Measurements from ENCODE around the gene PCBP3.
"Not testable (repeated sequence)": the region's sequence is repeated elsewhere in the genome, so short reads cannot be mapped to it uniquely, and the experiment has no call there.

Gene PCBP3

GRCh38 chr21:45892916-45893739 is 249.6 kb downstream of the PCBP3 start:
- DNase-seq (no peak), ATAC-seq (replicated peaks) (no peak)
- no peaks in the 10 kb centered on the region for H3K9me3 Mint-ChIP-seq
- H3K36me3 Mint-ChIP-seq (ENCODE audit: insufficient read depth): peaks cover 4% of the 10 kb centered on the region
- no peak overlapping the region for H3K4me3 Mint-ChIP-seq
- peaks cover 12 to 37% of the 10 kb centered on the region in 2 donors for H3K4me1 Mint-ChIP-seq (ENCODE audit: low read depth in 2 of 2)
- H3K27ac Mint-ChIP-seq: no peak overlapping the region
- peaks cover 0 to 82% of the 10 kb centered on the region in 2 donors for H3K27me3 Mint-ChIP-seq

- ATAC-seq (replicated peaks) (no peak), DNase-seq (no peak)
- Mint-ChIP-seq H3K36me3 (ENCODE audit: insufficient read depth) (peaks cover 4% of the 10 kb centered on the region), H3K27me3 (peaks cover 0 to 85% of the 10 kb centered on the region in 2 donors), H3K27ac (no peak overlapping the region), H3K9me3 (no peaks in the 10 kb centered on the region), H3K4me1 (ENCODE audit: low read depth in 2 of 2) (peaks cover 7 to 30% of the 10 kb centered on the region in 2 donors), H3K4me3 (no peak overlapping the region)
Measured at GRCh38 chr21:45893740-45894449, 250.4 kb downstream of the PCBP3 start.

GRCh38 chr21:45894450-45894825 is 250.9 kb downstream of the PCBP3 start:
- Mint-ChIP-seq H3K4me3 (no peak overlapping the region), H3K36me3 (ENCODE audit: insufficient read depth) (peaks cover 4% of the 10 kb centered on the region), H3K27me3 (peaks cover 0 to 82% of the 10 kb centered on the region in 2 donors), H3K27ac (no peak overlapping the region), H3K9me3 (no peaks in the 10 kb centered on the region), H3K4me1 (ENCODE audit: low read depth in 2 of 2) (peaks cover 6 to 28% of the 10 kb centered on the region in 2 donors)
- ATAC-seq (replicated peaks) (no peak), DNase-seq (no peak)

- ATAC-seq (replicated peaks): no peak
- Mint-ChIP-seq H3K9me3 (no peaks in the 10 kb centered on the region), H3K36me3 (ENCODE audit: insufficient read depth) (peaks cover 4% of the 10 kb centered on the region), H3K27me3 (peaks cover 0 to 75% of the 10 kb centered on the region in 2 donors), H3K4me3 (no peak overlapping the region), H3K27ac (no peak overlapping the region), H3K4me1 (ENCODE audit: low read depth in 2 of 2) (peaks cover 6 to 25% of the 10 kb centered on the region in 2 donors)
- no peak for DNase-seq
Measured at GRCh38 chr21:45894906-45895777, 251.6 kb downstream of the PCBP3 start.

GRCh38 chr21:45895778-45896370 is 252.3 kb downstream of the PCBP3 start:
- no peak overlapping the region for H3K4me3 Mint-ChIP-seq
- peaks cover 6 to 17% of the 10 kb centered on the region in 2 donors for H3K4me1 Mint-ChIP-seq (ENCODE audit: low read depth in 2 of 2)
- ATAC-seq (replicated peaks) (no peak), DNase-seq (no peak)
- H3K9me3 Mint-ChIP-seq: no peaks in the 10 kb centered on the region
- H3K27me3 Mint-ChIP-seq: peaks cover 0 to 68% of the 10 kb centered on the region in 2 donors
- no peak overlapping the region for H3K27ac Mint-ChIP-seq
- H3K36me3 Mint-ChIP-seq (ENCODE audit: insufficient read depth): peaks cover 4% of the 10 kb centered on the region

GRCh38 chr21:45896431-45896830 is 252.9 kb downstream of the PCBP3 start:
- H3K9me3 Mint-ChIP-seq; DNase-seq; H3K27ac Mint-ChIP-seq; ATAC-seq (replicated peaks); H3K4me3 Mint-ChIP-seq; H3K36me3 Mint-ChIP-seq (ENCODE audit: insufficient read depth): not testable (repeated sequence)
- Mint-ChIP-seq H3K27me3 (peaks cover 0 to 62% of the 10 kb centered on the region in 2 donors), H3K4me1 (ENCODE audit: low read depth in 2 of 2) (peaks cover 6 to 15% of the 10 kb centered on the region in 2 donors)

- Mint-ChIP-seq H3K4me3 (no peak overlapping the region), H3K36me3 (ENCODE audit: insufficient read depth) (peaks cover 4% of the 10 kb centered on the region), H3K9me3 (no peaks in the 10 kb centered on the region), H3K27me3 (peaks cover 0 to 53% of the 10 kb centered on the region in 2 donors), H3K4me1 (ENCODE audit: low read depth in 2 of 2) (peaks cover 0 to 8% of the 10 kb centered on the region in 2 donors), H3K27ac (no peak overlapping the region)
- DNase-seq (no peak), ATAC-seq (replicated peaks) (no peak)
Measured at GRCh38 chr21:45897191-45898027, 253.9 kb downstream of the PCBP3 start.

- Mint-ChIP-seq H3K4me1 (ENCODE audit: low read depth in 2 of 2) (peaks cover 0 to 4% of the 10 kb centered on the region in 2 donors), H3K27ac (no peak overlapping the region), H3K27me3 (peaks cover 0 to 48% of the 10 kb centered on the region in 2 donors), H3K4me3 (no peak overlapping the region), H3K36me3 (ENCODE audit: insufficient read depth) (peaks cover 4% of the 10 kb centered on the region), H3K9me3 (no peaks in the 10 kb centered on the region)
- DNase-seq (no peak), ATAC-seq (replicated peaks) (no peak)
Measured at GRCh38 chr21:45898028-45898350, 254.5 kb downstream of the PCBP3 start.

- Mint-ChIP-seq H3K4me1 (ENCODE audit: low read depth in 2 of 2) (no peaks in the 10 kb centered on the region), H3K9me3 (no peaks in the 10 kb centered on the region)
Measured at GRCh38 chr21:45898781-45899180, 255.3 kb downstream of the PCBP3 start.

GRCh38 chr21:45899317-45900033 is 255.9 kb downstream of the PCBP3 start:
- H3K4me3 Mint-ChIP-seq: no peak overlapping the region
- peaks cover 4% of the 10 kb centered on the region for H3K36me3 Mint-ChIP-seq (ENCODE audit: insufficient read depth)
- H3K27me3 Mint-ChIP-seq: peaks cover 0 to 33% of the 10 kb centered on the region in 2 donors
- DNase-seq: no peak
- no peak overlapping the region for H3K27ac Mint-ChIP-seq
- no peaks in the 10 kb centered on the region for H3K4me1 Mint-ChIP-seq (ENCODE audit: low read depth in 2 of 2)
- no peak for ATAC-seq (replicated peaks)
- H3K9me3 Mint-ChIP-seq: no peaks in the 10 kb centered on the region

More at GRCh38 chr21:45898781-45899180, 255.3 kb downstream of the PCBP3 start:
- no peak overlapping the region for H3K4me3 Mint-ChIP-seq
- DNase-seq: no peak
- peaks cover 0 to 40% of the 10 kb centered on the region in 2 donors for H3K27me3 Mint-ChIP-seq
- no peak overlapping the region for H3K27ac Mint-ChIP-seq
- ATAC-seq (replicated peaks): no peak
- peaks cover 4% of the 10 kb centered on the region for H3K36me3 Mint-ChIP-seq (ENCODE audit: insufficient read depth)

GRCh38 chr21:45900034-45900868 is 256.7 kb downstream of the PCBP3 start:
- no peaks in the 10 kb centered on the region for H3K9me3 Mint-ChIP-seq
- H3K27me3 Mint-ChIP-seq: peaks cover 0 to 29% of the 10 kb centered on the region in 2 donors
- peaks cover 4% of the 10 kb centered on the region for H3K36me3 Mint-ChIP-seq (ENCODE audit: insufficient read depth)
- no peak overlapping the region for H3K4me3 Mint-ChIP-seq
- H3K27ac Mint-ChIP-seq: no peak overlapping the region
- DNase-seq (no peak), ATAC-seq (replicated peaks) (no peak)
- no peaks in the 10 kb centered on the region for H3K4me1 Mint-ChIP-seq (ENCODE audit: low read depth in 2 of 2)

Measured in effector memory CD8-positive, alpha-beta T cell (primary cell).